HG03095 (cell line): ENCODE measurements around the gene SNX20.

Experiments
- ATAC-seq: cut with Tn5 transposase; IDR thresholded peaks from one replicate; pipeline ENCODE4 v1.9.1; 2021; ENCODE audit warnings: moderate library complexity; ENCODE audit not compliant: unreplicated experiment

The SNX20 gene

DNA sequence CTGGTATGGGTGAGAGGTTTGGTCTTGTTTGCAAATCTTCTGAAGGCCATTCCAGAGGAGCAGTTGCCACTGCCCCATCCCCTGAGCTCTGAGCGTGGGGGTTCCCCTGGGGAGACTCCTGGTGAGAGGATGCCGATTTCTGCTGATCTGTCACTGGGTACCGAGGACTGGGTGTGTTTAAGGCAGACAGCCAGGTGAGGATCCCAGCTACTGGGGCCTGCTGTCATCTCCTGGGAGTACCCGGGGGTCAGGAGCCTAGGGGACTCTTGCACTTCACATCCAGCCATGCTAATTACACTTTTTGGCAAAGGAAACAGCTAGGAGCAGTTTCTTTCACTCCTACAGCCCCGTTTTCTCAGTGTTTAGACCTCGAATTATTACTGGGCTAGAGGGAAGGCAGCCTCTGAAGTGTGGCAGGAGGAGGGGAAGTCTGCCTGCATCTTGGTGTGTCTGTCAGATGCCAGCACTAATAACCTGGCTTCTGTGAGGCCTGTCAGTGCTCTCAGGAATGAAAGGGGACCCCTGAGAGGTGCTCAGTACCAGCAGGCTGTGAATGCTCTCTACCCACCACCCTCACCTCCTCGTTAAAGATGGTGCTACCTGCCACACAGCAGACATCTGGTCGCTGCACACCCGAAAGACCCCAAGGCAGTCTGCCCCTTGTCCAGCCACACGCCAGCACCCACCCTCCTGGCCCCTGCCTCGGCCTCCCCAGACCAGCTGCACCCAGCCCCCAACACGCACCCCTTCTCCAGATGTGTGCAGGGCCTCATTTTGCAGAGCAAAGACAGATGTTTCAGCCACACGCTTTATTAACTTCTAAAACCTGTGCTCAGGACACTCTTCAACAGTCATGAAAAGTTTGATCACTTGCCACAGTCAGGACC is 43.2 kb downstream of the SNX20 start:
- no peak for ATAC-seq

GRCh38 chr16:50636753-50637374 is 44.2 kb downstream of the SNX20 start:
- no peak for ATAC-seq

GRCh38 chr16:50635505-50636392 is 45.4 kb downstream of the SNX20 start:
- ATAC-seq, result no peak

GRCh38 chr16:50634947-50635346 is 46.2 kb downstream of the SNX20 start:
- ATAC-seq, result no peak

- no peak for ATAC-seq
Measured at GRCh38 chr16:50634090-50634489, 47.0 kb downstream of the SNX20 start.

GRCh38 chr16:50632927-50633800 is 47.9 kb downstream of the SNX20 start:
- ATAC-seq, result no peak

DNA sequence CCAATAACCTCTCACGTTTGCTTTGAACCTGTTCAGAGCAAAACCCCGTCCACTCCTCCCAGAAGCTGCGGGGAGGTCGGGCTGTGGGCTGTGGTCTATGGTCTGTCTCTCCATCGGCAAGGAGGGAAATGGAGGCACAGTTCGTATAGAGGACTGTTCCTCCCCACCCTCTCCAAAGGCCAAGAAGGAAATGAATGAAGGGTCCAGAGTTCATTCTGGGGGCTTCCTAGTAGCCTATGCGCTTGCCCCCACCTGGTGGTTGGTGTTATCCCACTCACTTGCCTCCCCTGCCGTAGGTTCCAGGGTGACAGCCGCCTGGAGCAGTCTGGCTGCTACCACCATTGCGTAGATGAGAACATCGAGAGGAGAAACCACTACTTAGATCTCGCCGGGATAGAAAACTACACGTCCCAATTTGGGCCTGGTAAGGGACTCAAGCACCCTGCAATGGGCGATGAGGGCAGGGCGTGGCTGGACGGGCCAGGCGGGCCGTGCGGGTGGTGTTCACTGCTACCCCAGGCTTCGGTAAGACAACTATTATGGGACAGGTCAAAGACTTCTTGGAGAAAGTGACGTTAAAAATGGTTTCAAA is 49.0 kb downstream of the SNX20 start:
- ATAC-seq, result no peak

- ATAC-seq, result no peak
Measured at GRCh38 chr16:50631249-50631984, 49.7 kb downstream of the SNX20 start.

DNA sequence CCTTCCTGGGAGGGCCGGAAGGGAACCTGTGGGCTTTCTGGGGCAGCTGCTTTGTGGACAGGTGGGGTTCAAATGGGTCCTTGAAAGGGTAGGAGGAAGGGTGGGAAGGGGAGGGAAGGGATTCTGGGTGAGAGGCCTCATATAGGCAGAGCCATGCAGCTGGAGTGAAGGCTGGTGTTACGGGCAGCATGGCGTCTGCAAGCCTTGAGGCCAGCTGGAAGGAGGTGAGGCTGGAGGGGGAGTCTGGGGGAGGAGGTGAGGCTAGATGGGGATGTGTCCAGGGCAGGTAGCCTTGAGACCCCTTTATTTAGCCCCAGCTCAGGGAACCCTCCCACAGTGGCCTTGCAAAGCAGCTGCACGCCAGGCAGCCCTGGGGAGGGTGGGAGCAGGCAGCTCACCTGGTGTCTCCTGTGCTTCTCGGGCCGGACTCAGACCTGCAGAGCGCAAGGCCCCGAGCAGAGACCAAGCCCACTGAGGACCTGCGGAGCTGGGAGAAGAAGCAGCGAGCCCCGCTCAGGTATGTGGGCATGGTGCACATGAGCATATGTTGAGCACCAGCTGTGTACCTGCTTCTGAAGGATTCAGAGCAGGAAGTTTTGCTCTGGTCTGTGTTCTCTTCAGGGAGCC is 50.6 kb downstream of the SNX20 start:
- no peak for ATAC-seq

DNA sequence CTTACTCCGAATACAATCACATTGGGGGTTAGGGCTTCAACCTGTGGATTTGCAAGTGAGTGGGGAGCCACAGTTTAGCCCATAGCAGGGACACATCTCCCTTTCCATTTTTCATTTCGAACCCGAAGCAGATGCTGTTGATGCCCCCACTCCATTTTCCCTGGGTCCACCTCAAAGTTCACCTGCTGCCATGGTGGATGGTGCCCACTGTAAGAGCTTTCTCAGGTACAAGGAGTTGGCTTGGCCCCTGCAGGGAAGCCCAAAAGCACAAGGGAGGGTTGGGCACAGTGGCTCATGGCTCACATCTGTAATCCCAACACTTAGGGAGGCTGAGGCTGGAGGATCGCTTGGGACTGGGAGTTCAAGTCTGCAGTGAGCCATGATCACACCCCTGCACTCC is 51.8 kb downstream of the SNX20 start:
- no peak for ATAC-seq

- no peak for ATAC-seq
Measured at GRCh38 chr16:50628156-50628802, 52.8 kb downstream of the SNX20 start.

DNA sequence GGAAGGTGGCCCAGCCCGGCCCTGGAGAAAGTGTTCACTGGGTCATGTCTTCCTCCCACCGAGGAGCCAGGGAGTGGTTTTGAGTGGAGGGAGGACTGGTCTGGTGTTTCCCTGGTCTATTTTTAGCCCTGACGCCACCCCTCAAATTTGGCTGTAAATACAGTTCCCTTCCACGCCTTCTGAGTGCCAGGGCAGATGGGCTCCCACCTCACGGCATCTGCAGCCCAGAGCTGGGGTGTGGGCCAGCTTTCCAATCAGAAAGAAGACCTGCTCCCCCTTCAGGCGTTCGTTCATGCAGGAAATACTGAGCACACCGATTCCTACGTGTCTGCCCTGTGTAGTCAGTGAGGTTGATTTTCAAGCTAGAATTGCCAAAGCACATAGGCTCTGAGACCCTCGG is 53.7 kb downstream of the SNX20 start:
- no peak for ATAC-seq

DNA sequence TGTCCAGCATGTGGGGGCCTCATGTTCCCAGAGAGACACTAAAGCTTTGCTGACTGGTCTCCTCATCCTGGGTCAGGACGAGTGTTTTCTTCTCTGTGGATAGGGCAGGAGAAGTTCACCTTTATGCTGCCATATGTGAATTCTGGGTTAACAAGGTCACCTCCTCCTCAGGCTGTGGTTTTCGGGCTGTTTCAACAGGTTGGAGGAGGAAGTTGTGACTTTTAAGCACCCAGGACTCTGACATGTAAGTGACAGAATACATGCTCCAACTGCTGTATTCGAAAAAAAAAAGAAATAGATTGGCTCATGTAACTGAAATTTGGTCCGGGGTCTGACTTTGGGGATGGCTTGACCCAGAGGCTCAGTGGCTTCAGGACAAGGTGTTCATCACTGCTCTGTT is 54.2 kb downstream of the SNX20 start:
- ATAC-seq, result no peak

- no peak for ATAC-seq
Measured at GRCh38 chr16:50625374-50625773, 55.7 kb downstream of the SNX20 start.

GRCh38 chr16:50624449-50624970 is 56.6 kb downstream of the SNX20 start:
- ATAC-seq, result no peak

GRCh38 chr16:50622643-50623369 is 58.3 kb downstream of the SNX20 start:
- no peak for ATAC-seq

DNA sequence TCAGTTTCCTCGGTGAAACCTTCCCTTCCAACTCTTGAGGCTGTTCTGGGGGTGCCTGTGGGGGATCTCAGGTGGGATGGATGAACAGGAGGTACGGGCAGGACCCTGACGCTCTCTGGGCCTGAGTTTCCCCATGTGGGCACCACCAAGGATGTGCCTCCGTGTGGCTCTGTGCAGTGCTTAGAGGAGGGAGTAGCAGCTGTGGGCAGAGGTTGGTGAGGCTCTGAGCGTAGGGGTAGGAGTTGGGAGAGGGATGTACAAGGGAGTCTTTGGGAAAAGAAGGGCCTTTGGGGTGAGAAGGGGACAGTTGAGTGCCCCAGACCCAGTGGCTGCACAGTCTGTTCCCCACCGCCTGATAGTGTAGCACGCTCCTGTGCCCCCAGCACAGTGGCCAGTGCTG is 59.1 kb downstream of the SNX20 start:
- ATAC-seq, result no peak
